Measurements from ENCODE around the gene KCNMA1. TPM values are rescaled to one million over a fixed set of nuclear protein-coding genes. Genes with fewer than 3 reads are reported as not detected.

Gene KCNMA1
- total RNA-seq, 1 experiment from 2014 or later: 143 TPM

DNA sequence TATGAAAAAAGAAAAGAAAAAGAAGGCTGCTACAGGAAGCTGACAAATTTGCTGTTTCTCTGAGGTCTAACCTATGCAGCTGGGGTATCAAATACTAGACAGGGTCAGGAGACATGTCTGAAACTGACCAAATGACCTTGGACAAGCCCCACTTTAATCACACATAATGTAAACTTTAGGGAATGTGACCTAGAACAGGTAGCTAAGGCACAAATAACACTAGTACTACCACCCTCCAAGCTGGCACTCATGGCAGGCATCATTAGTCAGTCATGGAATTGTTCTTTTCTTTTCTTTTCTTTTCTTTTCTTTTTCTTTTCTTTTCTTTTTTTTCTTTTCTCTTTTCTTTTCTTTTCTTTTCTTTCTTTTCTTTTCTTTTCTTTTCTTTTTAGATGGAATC is 250.4 kb downstream of the KCNMA1 start:
- Histone ChIP-seq H3K9me3 (ENCODE audit: low read length) (no peaks in the 10 kb centered on the region), H3K4me1 (ENCODE audit: insufficient read depth, low read length) (peaks cover 57% of the 10 kb centered on the region), H4K20me1 (ENCODE audit: low read length) (no peaks in the 10 kb centered on the region), H3K27me3 (ENCODE audit: low read length) (no peaks in the 10 kb centered on the region), H3K4me3 (ENCODE audit: low read length) (peak overlapping the region; percentile 8), H3K36me3 (ENCODE audit: low read depth, low read length) (no peaks in the 10 kb centered on the region), H2AFZ (ENCODE audit: low read length) (peak overlapping the region; percentile 29), H3K79me2 (ENCODE audit: low read length) (peaks cover 30% of the 10 kb centered on the region), H3K4me2 (ENCODE audit: low read length) (peak overlapping the region; percentile 60), H3F3A (ENCODE audit: low read length, unreplicated experiment) (peaks cover 18% of the 10 kb centered on the region), H3K9me2 (replicated peaks; ENCODE audit: low read length) (no peaks in the 10 kb centered on the region), H3K27ac (ENCODE audit: low read length) (peak overlapping the region; percentile 81), H3K9ac (ENCODE audit: low read length) (peak overlapping the region; percentile 49)
- intact Hi-C loops (cut with micrococcal nuclease): loop anchor here (1.0 kb wide), 2 partner anchors 30 to 37 kb away; no protein-coding TSS in a partner anchor
- TSS peak; percentile 91 for BruUV-seq (replicated peaks)
- TF ChIP-seq, protein P1, sequence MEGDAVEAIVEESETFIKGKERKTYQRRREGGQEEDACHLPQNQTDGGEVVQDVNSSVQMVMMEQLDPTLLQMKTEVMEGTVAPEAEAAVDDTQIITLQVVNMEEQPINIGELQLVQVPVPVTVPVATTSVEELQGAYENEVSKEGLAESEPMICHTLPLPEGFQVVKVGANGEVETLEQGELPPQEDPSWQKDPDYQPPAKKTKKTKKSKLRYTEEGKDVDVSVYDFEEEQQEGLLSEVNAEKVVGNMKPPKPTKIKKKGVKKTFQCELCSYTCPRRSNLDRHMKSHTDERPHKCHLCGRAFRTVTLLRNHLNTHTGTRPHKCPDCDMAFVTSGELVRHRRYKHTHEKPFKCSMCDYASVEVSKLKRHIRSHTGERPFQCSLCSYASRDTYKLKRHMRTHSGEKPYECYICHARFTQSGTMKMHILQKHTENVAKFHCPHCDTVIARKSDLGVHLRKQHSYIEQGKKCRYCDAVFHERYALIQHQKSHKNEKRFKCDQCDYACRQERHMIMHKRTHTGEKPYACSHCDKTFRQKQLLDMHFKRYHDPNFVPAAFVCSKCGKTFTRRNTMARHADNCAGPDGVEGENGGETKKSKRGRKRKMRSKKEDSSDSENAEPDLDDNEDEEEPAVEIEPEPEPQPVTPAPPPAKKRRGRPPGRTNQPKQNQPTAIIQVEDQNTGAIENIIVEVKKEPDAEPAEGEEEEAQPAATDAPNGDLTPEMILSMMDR (conservative IDR thresholded peaks at IDR 0.05; ENCODE audit: low read depth, low read length): no peak
- TF ChIP-seq EZH2phosphoT487 (IDR thresholded peaks at IDR 0.05; ENCODE audit: borderline replicate concordance, low read length) (no peak), EZH2 (IDR thresholded peaks at IDR 0.05; ENCODE audit: low read length, unreplicated experiment) (no peak)
- ChIA-PET CTCF (interaction anchor here (0.5 kb wide), 1 partner anchor 86 kb away, joined by 3 read pairs; no protein-coding TSS in a partner anchor), POLR2A (ENCODE audit: unreplicated experiment) (interaction anchor here (0.6 to 1.0 kb wide), 3 partner anchors 31 to 147 kb away, joined by 3 to 14 read pairs (median 3); no protein-coding TSS in a partner anchor)
- ATAC-seq: no peak; the same call in 1 of the 2 replicates
- DNase-seq: no peak

DNA sequence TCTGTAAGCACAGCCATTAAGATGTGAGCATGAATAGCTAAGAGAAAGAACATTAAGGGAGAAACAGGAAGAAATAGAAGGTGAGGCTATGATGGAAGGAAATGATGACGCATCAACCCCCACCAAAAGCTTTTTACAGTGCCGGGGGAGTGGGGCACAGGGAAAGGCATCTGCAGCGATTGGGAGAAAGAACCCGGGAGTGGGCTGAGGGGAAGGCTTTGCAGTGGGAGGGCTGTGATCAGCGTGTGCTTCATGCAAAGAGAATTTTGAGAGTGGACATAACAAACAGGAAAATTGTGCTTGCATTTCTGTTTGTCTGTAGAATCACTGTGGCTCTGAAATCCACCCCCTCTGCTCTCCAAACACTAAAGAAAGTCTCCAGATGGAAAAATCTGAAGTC is 250.8 kb downstream of the KCNMA1 start:
- Histone ChIP-seq H3F3A (ENCODE audit: low read length, unreplicated experiment) (peaks cover 17% of the 10 kb centered on the region), H4K20me1 (ENCODE audit: low read length) (no peaks in the 10 kb centered on the region), H3K9ac (ENCODE audit: low read length) (peak overlapping the region; percentile 49), H3K27ac (ENCODE audit: low read length) (peak overlapping the region; percentile 81), H3K36me3 (ENCODE audit: low read depth, low read length) (no peaks in the 10 kb centered on the region), H3K4me3 (ENCODE audit: low read length) (peak overlapping the region; percentile 8), H3K4me2 (ENCODE audit: low read length) (peak overlapping the region; percentile 60), H3K9me3 (ENCODE audit: low read length) (no peaks in the 10 kb centered on the region), H3K4me1 (ENCODE audit: insufficient read depth, low read length) (peaks cover 55% of the 10 kb centered on the region), H3K27me3 (ENCODE audit: low read length) (no peaks in the 10 kb centered on the region), H3K9me2 (replicated peaks; ENCODE audit: low read length) (no peaks in the 10 kb centered on the region), H3K79me2 (ENCODE audit: low read length) (peaks cover 30% of the 10 kb centered on the region), H2AFZ (ENCODE audit: low read length) (peak overlapping the region; percentile 29)
- ChIA-PET POLR2A (ENCODE audit: unreplicated experiment) (interaction anchor here (0.6 to 1.0 kb wide), 4 partner anchors 31 to 1990 kb away, joined by 3 to 14 read pairs (median 3); no protein-coding TSS in a partner anchor), CTCF (interaction anchor here (0.5 to 1.0 kb wide), 4 partner anchors 31 to 253 kb away, joined by 3 read pairs; no protein-coding TSS in a partner anchor)
- no TSS peak for BruUV-seq (replicated peaks)
- intact Hi-C loops (cut with micrococcal nuclease): loop anchor here (1.0 kb wide), 2 partner anchors 30 to 37 kb away; no protein-coding TSS in a partner anchor
- DNase-seq (peak; percentile 96), ATAC-seq (peak; percentile 76)
- TF ChIP-seq EZH2 (IDR thresholded peaks at IDR 0.05; ENCODE audit: low read length, unreplicated experiment) (no peak), EZH2phosphoT487 (IDR thresholded peaks at IDR 0.05; ENCODE audit: borderline replicate concordance, low read length) (no peak)
- TF ChIP-seq, protein P1 (conservative IDR thresholded peaks at IDR 0.05; ENCODE audit: low read depth, low read length): no peak

DNA sequence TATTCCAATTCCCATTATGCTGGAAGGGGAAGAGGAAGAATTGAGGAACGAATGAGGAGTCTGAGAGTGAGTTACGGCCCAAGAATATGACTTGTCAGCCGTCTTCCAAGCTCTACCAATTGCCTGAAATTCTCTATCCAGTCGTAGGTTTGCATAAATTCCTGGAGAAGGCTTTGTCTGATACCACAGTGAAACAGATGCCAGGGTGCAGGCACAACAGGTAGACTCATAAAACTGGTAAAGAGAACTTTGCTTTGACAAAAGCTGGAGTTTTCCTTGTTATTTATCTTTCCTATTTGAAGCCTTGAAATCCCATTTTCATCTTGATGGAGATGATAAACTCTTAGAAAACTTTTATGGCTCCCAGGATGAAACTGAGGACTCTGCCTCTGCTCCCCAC is 251.2 kb downstream of the KCNMA1 start:
- Histone ChIP-seq H3K9ac (ENCODE audit: low read length) (peak overlapping the region; percentile 49), H3K4me3 (ENCODE audit: low read length) (peak overlapping the region; percentile 8; the same call in 1 of the 2 replicates), H3K36me3 (ENCODE audit: low read depth, low read length) (no peaks in the 10 kb centered on the region), H3K9me3 (ENCODE audit: low read length) (no peaks in the 10 kb centered on the region), H4K20me1 (ENCODE audit: low read length) (no peaks in the 10 kb centered on the region), H3F3A (ENCODE audit: low read length, unreplicated experiment) (peaks cover 12% of the 10 kb centered on the region), H3K9me2 (replicated peaks; ENCODE audit: low read length) (no peaks in the 10 kb centered on the region), H3K4me2 (ENCODE audit: low read length) (peak overlapping the region; percentile 60), H3K27me3 (ENCODE audit: low read length) (no peaks in the 10 kb centered on the region), H3K27ac (ENCODE audit: low read length) (peak overlapping the region; percentile 81), H2AFZ (ENCODE audit: low read length) (peak overlapping the region; percentile 29), H3K79me2 (ENCODE audit: low read length) (peaks cover 30% of the 10 kb centered on the region), H3K4me1 (ENCODE audit: insufficient read depth, low read length) (peaks cover 50% of the 10 kb centered on the region)
- ATAC-seq (no peak), DNase-seq (no peak)
- TF ChIP-seq EZH2phosphoT487 (IDR thresholded peaks at IDR 0.05; ENCODE audit: borderline replicate concordance, low read length) (no peak), EZH2 (IDR thresholded peaks at IDR 0.05; ENCODE audit: low read length, unreplicated experiment) (no peak)
- TF ChIP-seq, protein P1 (conservative IDR thresholded peaks at IDR 0.05; ENCODE audit: low read depth, low read length): no peak
- CTCF ChIA-PET: interaction anchor here (0.7 to 1.0 kb wide), 3 partner anchors 30 to 253 kb away, joined by 3 read pairs; no protein-coding TSS in a partner anchor
- intact Hi-C loops (cut with micrococcal nuclease): no loop called here
- TSS peak; percentile 63 for BruUV-seq (replicated peaks)
- POLR2A ChIA-PET (ENCODE audit: unreplicated experiment): interaction anchor here (0.5 to 1.0 kb wide), 3 partner anchors 30 to 1990 kb away, joined by 3 to 14 read pairs (median 3); no protein-coding TSS in a partner anchor

All from PC-3 (cell line).